Fibroblast of skin of back (primary cell): Measurements from ENCODE around the gene PEX11A.

Experiments used
- DNase-seq: peaks from one replicate; pipeline ENCODE4 v3.0.0-alpha.2; 2013

PEX11A gene

DNA sequence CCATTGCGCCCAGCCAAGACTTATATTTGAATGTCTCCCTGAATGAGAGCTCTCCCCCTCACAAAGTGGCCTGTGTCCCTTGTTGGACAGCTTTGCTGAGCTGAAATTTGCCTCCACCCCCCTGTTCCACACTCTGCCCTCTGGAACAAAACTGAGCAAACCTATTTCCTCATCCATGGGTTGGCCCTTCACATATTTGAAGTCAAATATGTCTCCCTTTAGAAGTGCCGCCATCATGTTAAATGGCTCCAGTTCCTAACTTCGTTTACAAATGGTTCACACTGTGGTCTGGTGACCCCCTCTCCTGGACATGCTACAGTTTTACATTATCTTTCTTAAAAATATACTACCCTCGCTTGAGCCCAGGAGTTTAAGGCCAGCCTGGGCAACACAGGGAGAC lies 16.0 kb downstream of the PEX11A start:
- no peak for DNase-seq

GRCh38 chr15:89673165-89673512 lies 17.4 kb downstream of the PEX11A start:
- DNase-seq = no peak

DNA sequence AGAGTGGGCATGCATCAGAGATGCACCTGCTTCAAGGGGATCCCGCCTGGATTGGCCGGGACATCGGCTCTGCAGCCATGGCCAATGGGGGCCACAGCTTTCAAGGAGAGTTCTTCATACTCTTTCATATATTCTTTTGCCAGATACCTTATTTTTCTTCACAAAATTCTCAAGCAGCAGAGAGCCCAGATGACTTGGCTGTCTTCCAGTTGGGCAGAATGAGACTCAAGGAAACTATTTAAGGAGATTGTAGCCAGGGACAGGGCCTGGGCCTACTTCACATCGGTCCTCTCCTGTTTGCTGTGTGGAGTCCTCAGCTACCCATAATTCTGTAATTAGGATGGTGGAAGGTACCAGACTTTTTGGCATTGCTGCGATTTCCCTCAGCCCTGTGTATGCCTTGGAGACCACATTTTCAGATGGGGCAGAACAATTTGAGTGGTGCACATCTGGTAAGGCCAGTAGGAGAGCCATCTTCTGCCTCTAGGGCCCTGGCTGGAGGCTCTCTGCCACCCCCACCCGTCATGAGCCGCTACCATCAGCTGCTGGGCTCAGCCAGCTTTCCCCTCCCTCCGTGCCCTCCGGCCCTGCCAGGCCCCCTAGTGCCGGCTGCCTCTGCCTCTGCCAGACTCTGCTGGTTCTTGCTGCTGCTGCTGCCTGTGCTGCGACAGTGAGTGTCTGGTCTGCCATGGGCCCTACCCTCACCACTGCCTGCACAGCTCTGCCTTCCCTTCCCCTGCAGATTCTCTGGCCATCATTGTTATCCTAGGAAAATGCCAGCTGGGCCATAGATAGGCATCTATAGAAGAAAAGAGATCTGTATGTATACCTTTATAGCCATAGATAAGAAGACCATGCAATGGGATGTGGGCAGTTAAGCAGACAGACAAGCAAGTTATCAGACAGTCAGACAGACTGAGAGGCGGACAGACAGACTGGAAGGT lies 18.1 kb downstream of the PEX11A start:
- peak; percentile 46 for DNase-seq

DNA sequence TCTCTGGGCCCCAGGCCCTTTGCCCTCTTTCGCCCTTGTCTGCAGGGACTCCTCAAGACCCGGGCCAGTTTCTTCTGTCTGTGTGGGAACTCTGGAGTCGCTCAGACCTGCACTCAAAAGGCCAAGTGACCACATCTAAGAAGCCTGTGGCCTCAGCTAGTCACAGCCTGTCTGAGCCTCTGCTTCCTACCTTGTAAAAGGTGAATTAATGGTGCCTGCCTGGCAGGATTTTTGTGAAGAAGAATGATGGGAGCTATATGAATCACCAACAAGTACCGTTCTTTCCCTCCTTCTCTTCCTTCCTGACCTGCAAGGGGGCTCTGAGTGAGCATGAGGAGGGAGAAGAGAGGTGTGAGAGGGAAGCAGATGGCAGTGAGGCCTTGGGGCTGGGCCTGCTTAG lies 18.9 kb downstream of the PEX11A start:
- no peak for DNase-seq

DNA sequence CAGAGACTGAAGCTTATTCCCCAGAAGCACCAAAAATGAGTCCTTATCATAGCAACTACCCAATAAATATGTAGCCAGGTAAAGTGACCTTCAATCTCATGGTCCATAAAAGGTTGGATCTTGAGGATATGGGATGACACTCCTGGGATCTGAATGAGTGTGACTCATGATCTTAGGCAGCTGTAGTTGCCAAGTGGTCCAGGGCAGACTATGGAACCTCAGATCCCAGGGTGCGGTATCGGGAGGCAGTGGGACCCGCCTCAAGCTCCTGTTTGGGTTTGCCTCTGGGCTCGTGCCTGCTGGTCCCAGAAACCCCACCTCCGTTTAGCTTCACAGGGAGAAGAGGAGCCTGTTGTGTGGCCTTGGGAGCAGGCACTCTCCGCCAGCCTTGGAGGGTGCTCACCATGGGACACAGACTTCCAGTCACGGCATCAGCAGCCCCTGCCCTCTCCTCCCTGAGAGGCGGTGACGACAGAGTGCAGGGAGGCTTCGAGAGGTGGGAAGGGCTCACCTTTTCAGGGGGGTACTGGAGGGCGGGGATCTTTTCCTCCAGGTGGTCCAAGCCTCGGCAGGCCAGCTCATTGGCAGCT lies 19.5 kb downstream of the PEX11A start:
- DNase-seq = no peak

- DNase-seq = no peak
These were observed 20.6 kb downstream of the PEX11A start for GRCh38 chr15:89669941-89670340.

- DNase-seq = no peak
These were observed 21.2 kb downstream of the PEX11A start for GRCh38 chr15:89669309-89669865.

- DNase-seq = no peak
These were observed 22.4 kb downstream of the PEX11A start for GRCh38 chr15:89668171-89668570.

- DNase-seq = no peak
These were observed 22.9 kb downstream of the PEX11A start for GRCh38 chr15:89667706-89667960.

DNA sequence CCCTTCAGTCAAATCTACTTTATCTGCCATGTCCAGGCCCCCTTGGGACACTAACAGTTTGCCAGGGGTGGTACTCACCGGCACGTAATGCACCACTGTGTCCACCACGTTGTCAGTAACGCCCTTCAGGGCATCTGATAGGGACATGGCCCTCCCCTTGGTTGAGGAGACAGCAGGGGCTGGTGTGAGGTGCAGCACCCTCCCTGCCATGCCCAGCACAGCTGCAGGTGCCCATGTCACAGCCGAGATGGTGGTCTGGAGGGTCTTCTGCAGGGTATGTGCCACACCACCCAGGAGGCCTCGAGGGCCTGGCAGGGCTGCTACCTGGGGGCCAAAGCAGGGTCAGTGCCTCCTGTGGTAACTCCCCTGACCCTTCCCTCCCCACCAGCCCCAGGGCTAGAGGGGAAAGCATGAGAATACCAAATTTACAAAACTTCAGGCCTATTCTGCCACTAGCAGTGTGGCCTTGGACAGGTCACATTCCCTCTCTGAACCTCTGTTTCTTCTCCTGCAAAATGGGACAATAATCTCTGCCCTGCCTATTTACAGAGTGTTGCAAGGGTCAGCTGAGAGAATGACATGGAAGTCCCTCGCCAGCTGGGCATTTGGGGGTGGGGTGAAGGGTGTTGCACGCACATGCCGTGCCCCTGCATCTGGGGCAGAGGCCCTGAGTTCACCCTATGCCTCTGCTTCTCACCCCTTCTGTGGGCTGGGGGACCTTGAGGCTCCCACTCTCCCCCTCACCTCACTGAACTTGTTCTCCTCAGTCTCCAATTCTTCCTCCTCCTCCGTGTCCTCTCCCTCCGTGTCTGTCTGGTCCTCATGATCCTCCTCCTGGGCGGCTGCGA lies 23.5 kb downstream of the PEX11A start:
- no peak for DNase-seq

DNA sequence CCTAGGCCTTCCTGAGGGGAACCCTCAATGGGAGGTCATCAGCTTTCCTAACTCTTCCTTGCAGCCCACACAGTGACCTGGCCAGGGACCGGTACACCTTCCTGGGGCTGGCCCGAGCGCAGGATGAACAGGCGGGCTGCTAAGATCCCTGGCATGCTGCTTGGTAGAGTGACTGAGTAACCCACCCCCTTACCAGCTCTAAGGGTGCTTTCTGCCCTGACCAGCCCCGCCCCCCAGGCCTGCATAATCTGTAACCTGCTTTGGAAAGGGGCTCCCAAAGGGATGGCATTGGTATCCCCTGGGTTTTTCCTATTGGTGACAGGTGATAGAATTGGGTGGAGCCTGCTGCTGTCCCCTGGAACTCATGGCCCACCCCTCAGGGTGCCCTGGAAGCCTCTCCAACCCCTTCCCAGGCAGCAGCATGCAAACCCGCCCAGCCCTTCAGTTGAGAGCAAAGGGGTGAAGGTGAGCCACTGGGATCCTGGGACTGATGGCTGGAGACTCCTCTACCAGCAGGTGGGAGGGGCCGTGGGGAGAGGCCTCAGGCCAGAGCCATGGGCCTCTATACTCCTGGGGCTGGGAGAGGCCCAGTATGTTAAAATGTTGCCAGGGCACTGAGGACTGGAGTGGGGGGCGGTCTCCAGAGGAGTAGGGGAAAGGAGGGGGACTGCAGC lies 24.2 kb downstream of the PEX11A start:
- no peak for DNase-seq

- peak; percentile 72 for DNase-seq
These were observed 24.9 kb downstream of the PEX11A start for GRCh38 chr15:89665449-89666181.

DNA sequence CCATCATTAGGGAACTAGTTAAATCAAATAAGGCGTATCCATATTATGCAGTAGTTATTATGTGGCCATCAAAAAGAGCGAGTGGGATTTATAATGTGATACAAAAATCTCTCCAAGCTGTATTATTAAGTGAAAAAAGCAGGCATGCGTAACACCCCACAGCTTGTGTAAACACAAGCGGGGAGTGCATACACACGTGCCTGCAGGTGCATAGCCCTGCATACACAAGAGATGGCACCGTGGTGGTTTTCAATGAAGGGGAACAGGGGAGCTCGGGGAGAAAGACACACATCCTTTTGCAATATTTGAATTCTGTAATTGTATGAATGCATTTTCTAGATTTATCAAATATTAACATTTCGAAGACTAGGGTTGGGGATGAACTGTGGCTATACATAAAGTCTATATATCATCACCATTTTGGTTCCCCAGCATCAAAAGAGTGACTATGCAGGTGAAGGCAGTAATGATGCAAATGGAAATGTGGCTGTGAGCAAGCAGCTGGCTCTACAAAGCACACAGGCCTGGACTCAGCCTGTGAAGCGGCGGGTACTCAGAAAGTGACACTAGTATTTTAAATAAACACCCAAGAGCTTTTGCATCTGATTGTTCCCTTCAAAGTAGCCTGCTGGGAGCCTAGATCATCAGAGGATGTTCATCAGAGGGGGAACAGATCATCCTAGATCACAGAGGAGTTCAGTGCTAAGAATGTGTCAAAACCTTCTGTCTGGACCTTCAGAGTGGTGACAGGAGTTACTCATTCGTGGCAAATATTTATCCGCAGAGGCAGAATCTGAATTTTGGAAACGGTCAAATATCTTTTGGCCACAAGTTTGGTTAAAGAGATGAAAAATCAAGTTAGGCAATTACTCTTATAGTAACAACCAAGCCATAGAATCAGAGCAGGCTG lies 25.9 kb downstream of the PEX11A start:
- no peak for DNase-seq

DNA sequence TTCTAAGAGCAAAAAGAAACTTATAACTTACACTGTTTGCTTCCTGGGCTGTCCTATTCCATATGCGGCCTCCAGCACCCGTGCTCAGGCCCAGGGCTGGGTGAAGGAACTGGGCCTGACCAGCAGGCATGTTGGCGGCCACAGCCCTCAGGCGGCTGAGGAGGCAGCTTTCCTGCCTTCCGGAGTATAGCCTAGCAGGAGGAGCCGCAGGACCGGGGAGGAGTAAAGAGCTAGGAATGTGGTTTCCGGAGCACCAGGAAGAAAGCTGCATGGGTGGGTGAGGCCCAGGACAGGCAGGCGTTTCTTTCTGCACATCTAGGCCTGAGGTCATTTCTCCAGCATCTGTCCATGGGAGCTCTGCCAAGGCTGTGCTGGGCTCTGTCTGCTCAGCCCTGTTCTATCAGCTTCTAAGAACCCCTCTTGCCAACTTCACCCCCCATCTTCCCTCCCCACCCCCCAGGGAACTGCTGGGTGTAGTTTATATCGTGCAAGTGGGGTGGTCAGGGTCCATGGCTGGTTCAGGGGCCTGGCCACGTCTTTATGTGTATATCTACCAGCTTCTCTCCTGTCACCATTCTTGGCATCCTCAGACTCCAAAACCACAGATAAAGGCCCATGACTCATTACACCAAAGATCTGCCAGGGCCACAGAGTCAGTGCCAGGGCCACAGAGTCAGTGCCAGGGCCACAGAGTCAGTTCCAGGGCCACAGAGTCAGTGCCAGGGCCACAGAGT lies 27.5 kb downstream of the PEX11A start:
- DNase-seq = peak; percentile 93

- DNase-seq = no peak
These were observed 30.0 kb downstream of the PEX11A start for GRCh38 chr15:89660556-89660955.

DNA sequence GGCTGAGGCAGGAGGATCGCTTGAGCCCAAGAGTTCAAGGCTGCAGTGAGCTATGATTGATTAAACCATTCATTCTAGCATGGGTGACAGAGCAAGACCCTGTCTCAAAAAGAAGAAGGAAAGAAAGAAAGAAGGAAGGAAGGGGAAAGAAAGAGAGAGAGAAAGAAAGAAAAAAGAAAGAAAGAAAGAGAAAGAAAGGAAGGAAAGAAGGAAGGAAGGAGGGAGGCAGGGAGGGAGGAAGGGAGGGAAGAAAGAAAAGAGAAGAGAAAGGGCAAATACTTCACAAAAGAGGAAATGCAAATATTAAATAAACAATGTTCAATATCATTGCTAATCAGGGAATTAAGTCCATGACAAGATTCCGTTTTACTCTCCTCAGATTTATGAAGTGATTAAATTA lies 31.3 kb downstream of the PEX11A start:
- no peak for DNase-seq

DNA sequence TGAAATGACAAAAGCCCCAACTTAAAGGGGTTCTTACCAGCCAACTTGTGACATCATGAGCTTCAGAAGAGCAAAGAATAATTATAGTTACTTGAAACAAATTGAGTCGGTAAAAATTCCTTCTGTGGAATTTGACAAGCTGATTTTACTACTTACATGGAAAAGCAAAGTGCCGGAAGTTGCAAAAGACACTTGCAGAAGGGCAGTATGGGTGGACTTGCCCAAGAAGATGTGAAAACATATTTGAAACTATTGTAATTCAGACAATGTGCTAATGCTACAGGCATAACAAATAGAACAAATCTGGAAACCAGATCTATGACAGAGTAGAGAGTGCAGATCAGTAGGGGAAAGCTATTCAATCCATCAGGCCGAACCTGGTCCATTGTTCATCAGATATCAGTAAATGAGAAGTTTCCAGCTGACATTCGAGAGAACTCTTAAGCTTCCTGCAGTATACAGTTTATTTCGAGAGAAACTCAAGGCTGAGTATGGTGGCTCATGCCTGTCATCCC lies 32.8 kb downstream of the PEX11A start:
- no peak for DNase-seq

DNA sequence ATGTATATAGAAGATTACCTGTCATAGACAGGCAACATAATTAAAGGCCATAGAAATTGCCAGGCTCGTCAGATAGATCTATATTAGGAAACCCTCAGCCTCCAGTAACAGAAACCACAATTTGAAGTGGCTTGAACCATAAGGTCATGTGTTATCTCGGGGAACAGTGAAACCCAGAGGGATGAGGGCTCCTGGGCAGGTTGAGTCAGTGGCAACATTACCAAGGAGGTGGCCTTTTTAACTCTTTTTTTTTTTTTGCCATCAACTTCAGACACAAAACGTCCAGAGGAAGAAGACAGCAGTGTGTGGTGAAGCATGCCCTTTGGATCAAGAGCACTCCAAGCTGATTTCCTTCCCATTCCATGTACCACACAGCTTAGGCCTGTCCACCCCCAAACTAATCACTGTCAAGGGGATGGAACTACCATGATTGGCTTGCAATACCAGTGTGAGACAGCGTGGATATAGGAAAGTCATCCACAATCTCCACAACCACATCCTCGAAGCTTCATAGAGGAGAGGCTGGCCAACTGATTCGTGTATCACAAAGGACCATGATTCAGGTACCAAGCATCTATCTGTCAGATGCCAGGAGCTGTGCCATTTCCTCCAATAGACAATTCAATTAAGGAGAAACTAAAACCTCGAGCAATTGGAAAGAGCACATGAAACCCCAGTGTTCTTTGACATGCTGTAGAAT lies 34.3 kb downstream of the PEX11A start:
- DNase-seq = no peak
